IMR-90 (cell line): ENCODE results near the gene CA9. TPM values are rescaled to one million over a fixed set of nuclear protein-coding genes. Genes with fewer than 3 reads are reported as not detected.

Source experiments
- ATAC-seq: fragments of 200-7000 bp; cut with Tn5 transposase; 2 replicates; pipeline ENCODE4 v1.9.1; 2020; ENCODE audit warnings: low read depth, mild to moderate bottlenecking, moderate library complexity
- BruUV-seq: library from RNA; stranded (reverse); fragments of 400-500 nt; replicated peaks from 2 replicates; lab custom pipeline; 2021; lab: Mats Ljungman, UMichigan
- CTCF ChIA-PET: fragments of 300-600 bp; formaldehyde crosslinking; extraction: SDS; loops from one replicate; lab custom pipeline; 2021; ENCODE audit warnings: antibody characterized with exemption; lab: Yijun Ruan, JAX
- POLR2A ChIA-PET: fragments of 300-600 bp; sonication (Branson Sonifier 250); formaldehyde crosslinking; loops from one replicate; lab custom pipeline; 2022; ENCODE audit warnings: antibody characterized with exemption; ENCODE audit not compliant: unreplicated experiment; lab: Charles Lee
- DNase-seq: peaks from one replicate; pipeline ENCODE4 v3.0.0; 2013
- H2AFZ ChIP-seq: replicated peaks from 2 replicates; pipeline ENCODE3; 2013; ENCODE audit warnings: low read length, mild to moderate bottlenecking; ENCODE audit not compliant: poor library complexity
- H2AK5ac ChIP-seq: 2 replicates; pipeline ENCODE4 v1.6.1; 2013; ENCODE audit warnings: low read depth, low read length, inconsistent platforms
- H2AK9ac ChIP-seq: replicated peaks from 2 replicates; pipeline ENCODE3; 2013; ENCODE audit warnings: mild to moderate bottlenecking, low read depth, low read length, moderate library complexity; ENCODE audit not compliant: poor library complexity
- H2BK120ac ChIP-seq: 2 replicates; pipeline ENCODE4 v1.6.1; 2013; ENCODE audit warnings: low read depth, low read length, inconsistent platforms
- H2BK15ac ChIP-seq: 3 replicates; pipeline ENCODE4 v1.6.1; 2013; ENCODE audit warnings: low read depth, low read length, inconsistent platforms
- H2BK20ac ChIP-seq: 2 replicates; pipeline ENCODE4 v1.6.1; 2013; ENCODE audit warnings: low read depth, mild to moderate bottlenecking, inconsistent platforms, low read length, moderate library complexity
- H2BK5ac ChIP-seq: 2 replicates; pipeline ENCODE4 v1.6.1; 2013; ENCODE audit warnings: mild to moderate bottlenecking, low read depth, low read length, inconsistent platforms; ENCODE audit not compliant: poor library complexity, severe bottlenecking
- H3K14ac ChIP-seq: replicated peaks from 2 replicates; pipeline ENCODE4 v1.6.1; 2013; ENCODE audit warnings: low read depth, low read length, inconsistent platforms
- H3K18ac ChIP-seq: 2 replicates; pipeline ENCODE4 v1.6.1; 2013; ENCODE audit warnings: low read depth, low read length, control low read depth
- H3K23ac ChIP-seq: 2 replicates; pipeline ENCODE4 v1.6.1; 2013; ENCODE audit warnings: low read depth, low read length, inconsistent platforms
- H3K27ac ChIP-seq: 2 replicates; pipeline ENCODE4 v1.5.1; 2013; ENCODE audit warnings: mild to moderate bottlenecking, control low read depth, low read length; ENCODE audit not compliant: insufficient read depth
- H3K27me3 ChIP-seq: 2 replicates; pipeline ENCODE4 v1.6.1; 2013; ENCODE audit warnings: low read length; ENCODE audit not compliant: control insufficient read depth, insufficient read depth
- H3K36me3 ChIP-seq: 2 replicates; pipeline ENCODE4 v1.6.1; 2013; ENCODE audit warnings: low read length, mixed read lengths; ENCODE audit not compliant: control insufficient read depth, insufficient read depth
- H3K4ac ChIP-seq: 2 replicates; pipeline ENCODE4 v1.6.1; 2013; ENCODE audit warnings: low read depth, low read length, inconsistent platforms
- H3K4me1 ChIP-seq: 2 replicates; pipeline ENCODE4 v1.6.1; 2013; ENCODE audit warnings: low read length, mixed read lengths; ENCODE audit not compliant: control insufficient read depth, insufficient read depth
- H3K4me2 ChIP-seq: 2 replicates; pipeline ENCODE4 v1.6.1; 2013; ENCODE audit warnings: low read depth, mild to moderate bottlenecking, control low read depth, low read length, moderate library complexity
- H3K4me3 ChIP-seq: 2 replicates; pipeline ENCODE4 v1.5.1; 2013; ENCODE audit warnings: low read depth, mild to moderate bottlenecking, control low read depth, low read length, moderate library complexity; ENCODE audit not compliant: insufficient read depth
- H3K56ac ChIP-seq: 2 replicates; pipeline ENCODE4 v1.6.1; 2013; ENCODE audit warnings: low read length, inconsistent platforms; ENCODE audit not compliant: insufficient read depth; ENCODE audit errors: extremely low read depth
- H3K79me1 ChIP-seq, 2 experiments: 2 replicates each; pipeline ENCODE4 v1.6.1; 2013; ENCODE audit warnings: low read length in 2 of 2, inconsistent platforms in 1 of 2, low read depth in 1 of 2
- H3K9ac ChIP-seq: 2 replicates; pipeline ENCODE4 v1.6.1; 2013; ENCODE audit warnings: low read depth, low read length, control low read depth
- H3K9me1 ChIP-seq: 2 replicates; pipeline ENCODE4 v1.6.1; 2013; ENCODE audit warnings: low read length, inconsistent platforms; ENCODE audit not compliant: insufficient read depth
- H3K9me3 ChIP-seq: 2 replicates; pipeline ENCODE4 v1.6.1; 2013; ENCODE audit warnings: low read length; ENCODE audit not compliant: control insufficient read depth, insufficient read depth
- H4K20me1 ChIP-seq: 2 replicates; pipeline ENCODE4 v1.6.1; 2013; ENCODE audit warnings: low read length, inconsistent platforms; ENCODE audit not compliant: insufficient read depth
- H4K5ac ChIP-seq: 2 replicates; pipeline ENCODE4 v1.6.1; 2013; ENCODE audit warnings: mild to moderate bottlenecking, low read depth, low read length, control low read depth
- H4K8ac ChIP-seq, 2 experiments: 2 replicates each; pipeline ENCODE4 v1.6.1; 2013; ENCODE audit warnings: low read depth in 2 of 2, low read length in 2 of 2, control low read depth in 1 of 2, inconsistent platforms in 1 of 2
- H4K91ac ChIP-seq: 2 replicates; pipeline ENCODE4 v1.6.1; 2013; ENCODE audit warnings: low read depth, low read length, inconsistent platforms; ENCODE audit not compliant: insufficient read depth
- BHLHE40 ChIP-seq: fragments of 150-350 bp; IDR thresholded peaks from 2 replicates; pipeline ENCODE4 v1.6.1; 2016; ENCODE audit warnings: mild to moderate bottlenecking, low read depth, low read length
- CEBPB ChIP-seq: IDR thresholded peaks from 2 replicates; pipeline ENCODE4 v1.6.1; 2012; ENCODE audit warnings: low read depth, low read length, improper control_type of control experiment
- CHD1 ChIP-seq: IDR thresholded peaks from 2 replicates; pipeline ENCODE4 v1.6.1; 2012; ENCODE audit warnings: low read depth, low read length, improper control_type of control experiment
- CTCF ChIP-seq: conservative IDR thresholded peaks from 2 replicates; pipeline ENCODE4 v1.5.1; 2012; ENCODE audit warnings: mild to moderate bottlenecking, low read depth, low read length, improper control_type of control experiment
- MAZ ChIP-seq: IDR thresholded peaks from 2 replicates; pipeline ENCODE4 v1.6.1; 2012; ENCODE audit warnings: low read depth, mild to moderate bottlenecking, low read length, improper control_type of control experiment, moderate library complexity, borderline replicate concordance
- MXI1 ChIP-seq: IDR thresholded peaks from 2 replicates; pipeline ENCODE4 v1.6.1; 2012; ENCODE audit warnings: low read depth, mild to moderate bottlenecking, low read length, moderate library complexity, borderline replicate concordance
- NFE2L2 ChIP-seq: fragments of 150-350 bp; IDR thresholded peaks from 2 replicates; pipeline ENCODE4 v1.6.1; 2016; ENCODE audit warnings: low read depth, mild to moderate bottlenecking, low read length
- POLR2A ChIP-seq: IDR thresholded peaks from 2 replicates; pipeline ENCODE4 v1.6.1; 2012; ENCODE audit warnings: mild to moderate bottlenecking, low read depth, low read length
- SMC3 ChIP-seq: fragments of 150-350 bp; IDR thresholded peaks from 2 replicates; pipeline ENCODE4 v1.6.1; 2016; ENCODE audit warnings: low read depth, mild to moderate bottlenecking, antibody characterized with exemption, low read length, moderate library complexity
- WGBS, 2 experiments: methylation state at CpG; one replicate each; pipeline versions ENCODE4 v1.1.5 to v1.1.7; 2013; ENCODE audit warnings: missing lambda C conversion rate in 2 of 2; ENCODE audit not compliant: insufficient read length in 1 of 2; ENCODE audit errors: extremely low coverage in 2 of 2; 5-methylcytosine and 5-hydroxymethylcytosine counted together
- dilution Hi-C: fragments of 300-500 bp; cut with HindIII; formaldehyde crosslinking; loops from one replicate; pipeline ENCODE4 v1.14.3; 2018; ENCODE audit warnings: low sequenced_read_pairs; ENCODE audit not compliant: unreplicated experiment
- in situ Hi-C: fragments of 300-500 bp; cut with MboI; formaldehyde crosslinking; loops from 3 replicates; pipeline ENCODE4 v1.14.3; 2019; ENCODE audit warnings: low sequenced_read_pairs, inconsistent platforms, mixed read lengths
- intact Hi-C: fragments of 100-400 bp; cut with micrococcal nuclease; formaldehyde crosslinking; loops from 2 replicates; pipeline ENCODE4 v1.10.0; 2022
- polyA plus RNA-seq, 3 experiments: library from polyadenylated mRNA; depleted of rRNA; stranded (reverse); fragments of >200 nt; gene quantifications; 2 replicates each; pipeline ENCODE4 v1.2.3, GENCODE V29; 2012; ENCODE audit warnings: low replicate concordance in 1 of 3
- total RNA-seq: library from RNA; depleted of rRNA; stranded (reverse); fragments of >200 nt; gene quantifications from 2 replicates; pipeline ENCODE4 v1.2.3, GENCODE V29; 2012
- TF ChIP-seq, protein P1 (sequence below): fragments of 150-350 bp; IDR thresholded peaks from 2 replicates; pipeline ENCODE4 v1.6.1; 2017; ENCODE audit warnings: mild to moderate bottlenecking, antibody characterized with exemption, low read length, low read depth

Gene CA9
- total and polyA plus RNA-seq, 2 of the 4 experiments (the other 2 are of a cell fraction), result 0.54 to 3.9 TPM

DNA sequence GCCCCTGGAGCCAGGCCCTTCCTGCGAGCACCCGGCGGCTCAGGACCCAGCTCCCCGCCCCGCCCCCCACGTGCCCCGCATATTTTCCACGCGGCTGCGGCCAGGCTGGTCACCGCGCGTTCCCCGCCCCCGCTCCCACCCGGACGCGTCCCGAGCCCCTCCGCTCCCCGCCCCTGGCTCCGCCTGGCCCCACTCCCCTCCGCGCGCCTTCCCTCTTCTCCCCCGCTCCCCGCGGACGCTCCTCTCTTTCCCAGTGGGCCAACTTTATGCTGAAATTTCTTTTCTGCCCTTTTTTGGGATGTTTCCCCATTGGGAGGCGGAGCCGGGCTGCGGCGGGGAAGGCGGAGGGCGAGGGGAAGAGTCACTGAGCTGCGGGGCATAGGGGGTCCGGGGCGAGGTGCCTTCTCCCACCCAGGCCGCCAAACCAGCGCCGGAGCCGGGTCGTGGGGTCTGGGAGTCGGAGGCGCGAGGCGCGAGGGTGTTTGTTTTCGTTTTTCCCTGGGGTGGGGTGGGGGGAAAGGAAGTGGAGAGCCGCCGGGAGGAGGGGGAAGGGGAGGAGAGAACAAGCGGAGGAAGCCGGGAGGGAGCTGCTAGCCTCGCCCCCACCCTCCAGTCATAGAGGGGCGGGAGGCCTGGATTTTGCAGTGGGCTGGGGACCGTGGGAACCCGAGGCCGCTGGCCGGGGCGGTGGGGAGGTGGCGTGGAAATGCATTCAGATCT is 17.0 kb downstream of the CA9 start (continued):
- no peak for TF ChIP-seq BHLHE40
- no peak for TF ChIP-seq CHD1
- peak; percentile 83; the same call in 1 of the 2 replicates for TF ChIP-seq MAZ

GRCh38 chr9:35691334-35691650 is 17.6 kb downstream of the CA9 start:
- Histone ChIP-seq H2BK20ac (peak overlapping the region; percentile 30; the same call in 1 of the 2 replicates), H2AFZ (peak overlapping the region; percentile 85), H3K27ac (peak overlapping the region; percentile 98), H3K4me1 (peaks cover 19% of the 10 kb centered on the region), H2AK9ac (peak overlapping the region; percentile 77), H2BK15ac (peak overlapping the region; percentile 94; the same call in 1 of the 3 replicates), H3K4me3 (peak overlapping the region; percentile 56), H4K91ac (peak overlapping the region; percentile 97), H2AK5ac (peak overlapping the region; percentile 97), H4K5ac (peak overlapping the region; percentile 69), H3K9ac (peak overlapping the region; percentile 95), H3K18ac (peak overlapping the region; percentile 80), H3K36me3 (peaks cover 28% of the 10 kb centered on the region), H2BK5ac (peak overlapping the region; percentile 98), H3K14ac (peak overlapping the region; percentile 91), H3K9me1 (peaks cover 19% of the 10 kb centered on the region), H4K20me1 (peaks cover 37% of the 10 kb centered on the region), H3K27me3 (no peaks in the 10 kb centered on the region), H3K4ac (peak overlapping the region; percentile 96), H3K4me2 (peak overlapping the region; percentile 73), H4K8ac (peak overlapping the region; percentile 93 to 96), H3K23ac (peak overlapping the region; percentile 84; the same call in 1 of the 2 replicates), H3K56ac (peak overlapping the region; percentile 82), H3K9me3 (no peaks in the 10 kb centered on the region), H2BK120ac (peak overlapping the region; percentile 75), H3K79me1 (peaks cover 0 to 53% of the 10 kb centered on the region in 2 experiments)
- POLR2A ChIA-PET, result interaction anchor here (0.6 to 2.6 kb wide), 7 partner anchors 8 to 41 kb away, joined by 3 to 25 read pairs (median 4); partner anchors contain the start of genes CREB3 and TLN1
- TF ChIP-seq CTCF (no peak), CEBPB (no peak), NFE2L2 (no peak), BHLHE40 (no peak), SMC3 (no peak), POLR2A (no peak; the same call in 1 of the 2 replicates), CHD1 (no peak), MXI1 (no peak)
- TF ChIP-seq, protein P1, sequence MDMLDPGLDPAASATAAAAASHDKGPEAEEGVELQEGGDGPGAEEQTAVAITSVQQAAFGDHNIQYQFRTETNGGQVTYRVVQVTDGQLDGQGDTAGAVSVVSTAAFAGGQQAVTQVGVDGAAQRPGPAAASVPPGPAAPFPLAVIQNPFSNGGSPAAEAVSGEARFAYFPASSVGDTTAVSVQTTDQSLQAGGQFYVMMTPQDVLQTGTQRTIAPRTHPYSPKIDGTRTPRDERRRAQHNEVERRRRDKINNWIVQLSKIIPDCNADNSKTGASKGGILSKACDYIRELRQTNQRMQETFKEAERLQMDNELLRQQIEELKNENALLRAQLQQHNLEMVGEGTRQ, result no peak
- CTCF ChIA-PET, result interaction anchor here (0.9 kb wide), 1 partner anchor 10 kb away, joined by 4 read pairs; no protein-coding TSS in a partner anchor
- in situ Hi-C loops, result no loop called here
- dilution Hi-C loops, result no loop called here
- WGBS, 2 experiments, result no CpG with 5 or more reads among the region's 10 CpGs
- TSS peak; percentile 79 for BruUV-seq
- ATAC-seq (no peak), DNase-seq (no peak)
- intact Hi-C loops, result loop anchor here (2.0 to 5.0 kb wide), 2 partner anchors 34 to 38 kb away; partner anchors contain the start of genes CCDC107 and RMRP
